ENCODE results near the gene PDCD7. TPM values are rescaled to one million over a fixed set of nuclear protein-coding genes. Genes with fewer than 3 reads are reported as not detected.

The PDCD7 gene
- polyA plus RNA-seq, 2 of the 4 experiments (the other 2 are of a cell fraction) = 19.0 to 23.7 TPM

GRCh38 chr15:65097651-65098263 is 35.9 kb downstream of the PDCD7 start:
- no peak overlapping the region for H3K27ac ChIP-seq
- FAIRE-seq = no peak
- ChIA-PET CTCF (no interaction called here), POLR2A (no interaction called here)
- no peaks in the 10 kb centered on the region for H3K4me1 ChIP-seq
- no peaks in the 10 kb centered on the region for H3K9me3 ChIP-seq
- no peak for ATAC-seq
- no peak for DNase-seq (ENCODE audit: low read depth in 1 of 2, low spot score in 1 of 2)
- no peak overlapping the region for H3K4me2 ChIP-seq
- WGBS (ENCODE audit: missing lambda C conversion rate) = 90% methylated on average over 7 of the region's 7 CpGs
- H3K4me3 ChIP-seq = no peak overlapping the region
- no peak for TF ChIP-seq GATA3 (IDR thresholded peaks at IDR 0.05; ENCODE audit: borderline replicate concordance)
- TF ChIP-seq JUN (IDR thresholded peaks at IDR 0.05) = no peak
- TF ChIP-seq EHMT2 (IDR thresholded peaks at IDR 0.05; ENCODE audit: low read depth) = no peak
- no peak for TF ChIP-seq CTCF (IDR thresholded peaks at IDR 0.05)
- TF ChIP-seq HOXA7 (CRISPR knock-in tag; IDR thresholded peaks at IDR 0.05) = no peak
- TF ChIP-seq RNF2 (IDR thresholded peaks at IDR 0.05; ENCODE audit: borderline replicate concordance, low read depth) = no peak
- no peak for TF ChIP-seq E2F6 (IDR thresholded peaks at IDR 0.05; ENCODE audit: borderline replicate concordance, low read depth)
- no peak for TF ChIP-seq HMGXB4 (CRISPR knock-in tag; IDR thresholded peaks at IDR 0.05; ENCODE audit: borderline replicate concordance)
- TF ChIP-seq HOXB13 (CRISPR knock-in tag; IDR thresholded peaks at IDR 0.05; ENCODE audit: low read depth) = no peak
- TF ChIP-seq EP300 (IDR thresholded peaks at IDR 0.05) = no peak
- TF ChIP-seq TFCP2L1 (CRISPR knock-in tag; IDR thresholded peaks at IDR 0.05) = no peak
- no peak for TF ChIP-seq CHD4 (IDR thresholded peaks at IDR 0.05; ENCODE audit: borderline replicate concordance)

GRCh38 chr15:65096481-65097385 is 36.9 kb downstream of the PDCD7 start:
- WGBS (ENCODE audit: missing lambda C conversion rate) = 85% methylated on average over 6 of the region's 6 CpGs
- FAIRE-seq = no peak
- no peak overlapping the region for H3K4me2 ChIP-seq
- H3K9me3 ChIP-seq = no peaks in the 10 kb centered on the region
- H3K27ac ChIP-seq = no peak overlapping the region
- H3K4me3 ChIP-seq = no peak overlapping the region
- ChIA-PET CTCF (interaction anchor here (2.7 to 5.9 kb wide), 3 partner anchors 12 to 41 kb away, joined by 15 to 29 read pairs (median 26); partner anchors contain the start of gene KBTBD13), POLR2A (no interaction called here)
- no peaks in the 10 kb centered on the region for H3K4me1 ChIP-seq
- ATAC-seq = no peak
- no peak for DNase-seq (ENCODE audit: low read depth in 1 of 2, low spot score in 1 of 2)
- no peak for TF ChIP-seq EHF (CRISPR knock-in tag; IDR thresholded peaks at IDR 0.05)
- TF ChIP-seq HOXB5 (CRISPR knock-in tag; IDR thresholded peaks at IDR 0.05) = no peak
- no peak for TF ChIP-seq HDAC2 (IDR thresholded peaks at IDR 0.05)
- no peak for TF ChIP-seq CEBPB (IDR thresholded peaks at IDR 0.05)
- no peak for TF ChIP-seq RAD21 (conservative IDR thresholded peaks at IDR 0.05 in 1 of 2, IDR thresholded peaks at IDR 0.05 in 1 of 2)
- TF ChIP-seq JUN (IDR thresholded peaks at IDR 0.05) = no peak
- TF ChIP-seq RFX5 (IDR thresholded peaks at IDR 0.05) = no peak
- no peak for TF ChIP-seq ELK1 (IDR thresholded peaks at IDR 0.05; ENCODE audit: low read depth, low read length)
- TF ChIP-seq POLR2A (IDR thresholded peaks at IDR 0.05; ENCODE audit: low read length) = no peak
- no peak for TF ChIP-seq ESRRA (IDR thresholded peaks at IDR 0.05; ENCODE audit: borderline replicate concordance, low read length)
- TF ChIP-seq HMGXB4 (CRISPR knock-in tag; IDR thresholded peaks at IDR 0.05; ENCODE audit: borderline replicate concordance) = no peak
- TF ChIP-seq SMC3 (IDR thresholded peaks at IDR 0.05) = no peak
- TF ChIP-seq CHD2 (IDR thresholded peaks at IDR 0.05; ENCODE audit: low read length, partially characterized antibody) = no peak
- no peak for TF ChIP-seq HOXA7 (CRISPR knock-in tag; IDR thresholded peaks at IDR 0.05)
- no peak for TF ChIP-seq PBX3 (IDR thresholded peaks at IDR 0.05)
- TF ChIP-seq EP300 (IDR thresholded peaks at IDR 0.05) = no peak
- no peak for TF ChIP-seq ZC3H11A (IDR thresholded peaks at IDR 0.05)
